Smooth muscle cell (in vitro differentiated cells): ENCODE results near the gene SH3GL3. TPM values are rescaled to one million over a fixed set of nuclear protein-coding genes. Genes with fewer than 3 reads are reported as not detected.

Experiments
- DNase-seq: peaks from one replicate; lab custom pipeline; 2025; ENCODE audit not compliant: unreplicated experiment; lab: John Stamatoyannopoulos, UW
- H2AFZ ChIP-seq: fragments of 200-600 bp; sonication (generic); 2 replicates; pipeline ENCODE4 v1.6.0; 2016; ENCODE audit warnings: antibody characterized with exemption, low read depth, mild to moderate bottlenecking
- H3F3A ChIP-seq: fragments of 200-600 bp; sonication (generic); 2 replicates; pipeline ENCODE4 v1.6.0; 2017; ENCODE audit warnings: antibody characterized with exemption, low read depth
- H3K27ac ChIP-seq: fragments of 200-600 bp; sonication (generic); 2 replicates; pipeline ENCODE4 v1.5.1; 2016; ENCODE audit warnings: low read depth, mild to moderate bottlenecking
- H3K27me3 ChIP-seq: fragments of 200-600 bp; sonication (generic); 2 replicates; pipeline ENCODE4 v1.6.1; 2016; ENCODE audit warnings: low read depth, mild to moderate bottlenecking
- H3K36me3 ChIP-seq: fragments of 200-600 bp; sonication (generic); 2 replicates; pipeline ENCODE4 v1.5.1; 2016; ENCODE audit warnings: low read depth
- H3K4me1 ChIP-seq: fragments of 200-600 bp; sonication (generic); 2 replicates; pipeline ENCODE4 v1.5.1; 2016; ENCODE audit warnings: low read depth
- H3K4me2 ChIP-seq: fragments of 200-600 bp; sonication (generic); 2 replicates; pipeline ENCODE4 v1.6.0; 2016; ENCODE audit warnings: mild to moderate bottlenecking
- H3K4me3 ChIP-seq: fragments of 200-600 bp; sonication (generic); 2 replicates; pipeline ENCODE4 v1.5.1; 2016; ENCODE audit warnings: mild to moderate bottlenecking
- H3K79me2 ChIP-seq: fragments of 200-600 bp; sonication (generic); 2 replicates; pipeline ENCODE4 v1.6.0; 2016; ENCODE audit warnings: low read depth, mild to moderate bottlenecking
- H3K9ac ChIP-seq: fragments of 200-600 bp; sonication (generic); 2 replicates; pipeline ENCODE4 v1.6.0; 2016; ENCODE audit warnings: low read depth
- H3K9me3 ChIP-seq: fragments of 200-600 bp; sonication (generic); replicated peaks from 2 replicates; pipeline ENCODE4 v1.5.1; 2016; ENCODE audit warnings: low read depth
- H4K20me1 ChIP-seq: fragments of 200-600 bp; sonication (generic); 2 replicates; pipeline ENCODE4 v1.6.0; 2016; ENCODE audit warnings: low read depth
- CTCF ChIP-seq: fragments of 200-600 bp; sonication (generic); IDR thresholded peaks from 2 replicates; pipeline ENCODE4 v1.5.1; 2017; ENCODE audit warnings: borderline replicate concordance, mild to moderate bottlenecking, antibody characterized with exemption; ENCODE audit not compliant: insufficient read depth, poor library complexity, severe bottlenecking
- WGBS: methylation state at CpG from one replicate; pipeline ENCODE4 v1.1.7; 2016; ENCODE audit warnings: low lambda C conversion rate; 5-methylcytosine and 5-hydroxymethylcytosine counted together
- polyA plus RNA-seq: library from polyadenylated mRNA; unstranded; fragments of >200 nt; fragmentation: Nextera tagmentation; extraction: Ambion mirVana; gene quantifications from 2 replicates; pipeline ENCODE4 v1.2.1, GENCODE V29; 2016
- total RNA-seq: library from RNA; depleted of rRNA; stranded (reverse); fragments of >200 nt; gene quantifications from 2 replicates; pipeline ENCODE4 v1.2.3, GENCODE V29; 2014

The SH3GL3 gene
- total and polyA plus RNA-seq, 2 experiments from 2014 or later: 0.50 to 2.2 TPM

GRCh38 chr15:83570756-83571155 is 123.6 kb downstream of the SH3GL3 start:
- no peaks in the 10 kb centered on the region for H3K4me1 ChIP-seq
- H3K36me3 ChIP-seq: no peaks in the 10 kb centered on the region
- H3F3A ChIP-seq: no peaks in the 10 kb centered on the region
- H2AFZ ChIP-seq: no peak overlapping the region
- WGBS: 83% methylated on average over 6 of the region's 6 CpGs
- no peak overlapping the region for H3K4me3 ChIP-seq
- no peak overlapping the region for H3K4me2 ChIP-seq
- TF ChIP-seq CTCF: no peak
- H3K9ac ChIP-seq: no peak overlapping the region
- H3K27me3 ChIP-seq: no peaks in the 10 kb centered on the region
- H3K79me2 ChIP-seq: no peaks in the 10 kb centered on the region
- no peak overlapping the region for H3K27ac ChIP-seq
- DNase-seq: no peak
- H4K20me1 ChIP-seq: no peaks in the 10 kb centered on the region
- no peaks in the 10 kb centered on the region for H3K9me3 ChIP-seq

- Histone ChIP-seq H3K79me2 (no peaks in the 10 kb centered on the region), H2AFZ (no peak overlapping the region), H3K9ac (no peak overlapping the region), H3K9me3 (no peaks in the 10 kb centered on the region), H3K4me2 (no peak overlapping the region), H3K36me3 (no peaks in the 10 kb centered on the region), H3K27me3 (no peaks in the 10 kb centered on the region), H3F3A (no peaks in the 10 kb centered on the region), H3K27ac (no peak overlapping the region), H4K20me1 (no peaks in the 10 kb centered on the region), H3K4me3 (no peak overlapping the region), H3K4me1 (no peaks in the 10 kb centered on the region)
- TF ChIP-seq CTCF: peak; percentile 46
- no peak for DNase-seq
- WGBS: 77% methylated on average over 10 of the region's 10 CpGs
Observed at GRCh38 chr15:83571820-83572707, 124.9 kb downstream of the SH3GL3 start.

GRCh38 chr15:83574345-83574744 is 127.2 kb downstream of the SH3GL3 start:
- Histone ChIP-seq H4K20me1 (no peaks in the 10 kb centered on the region), H3K9ac (no peak overlapping the region), H3K4me1 (no peaks in the 10 kb centered on the region), H3K27me3 (no peaks in the 10 kb centered on the region), H3K36me3 (no peaks in the 10 kb centered on the region), H3K27ac (no peak overlapping the region), H3K4me2 (no peak overlapping the region), H2AFZ (no peak overlapping the region), H3K4me3 (no peak overlapping the region), H3K9me3 (no peaks in the 10 kb centered on the region), H3K79me2 (no peaks in the 10 kb centered on the region), H3F3A (no peaks in the 10 kb centered on the region)
- TF ChIP-seq CTCF: no peak
- DNase-seq: no peak
- WGBS: 81% methylated on average over 3 of the region's 3 CpGs

- Histone ChIP-seq H3K4me1 (no peaks in the 10 kb centered on the region), H3K27ac (no peak overlapping the region), H3K27me3 (no peaks in the 10 kb centered on the region), H3K9ac (no peak overlapping the region), H3K36me3 (no peaks in the 10 kb centered on the region), H3K79me2 (no peaks in the 10 kb centered on the region), H3K9me3 (no peaks in the 10 kb centered on the region), H2AFZ (no peak overlapping the region), H3F3A (no peaks in the 10 kb centered on the region), H3K4me3 (no peak overlapping the region), H3K4me2 (no peak overlapping the region), H4K20me1 (no peaks in the 10 kb centered on the region)
- WGBS: 91% methylated on average over 8 of the region's 8 CpGs
- no peak for TF ChIP-seq CTCF
- no peak for DNase-seq
Observed at GRCh38 chr15:83578691-83579090, 131.6 kb downstream of the SH3GL3 start.
